Ovary (tissue), 9 donors: ENCODE measurements around the gene CD247. TPM values are rescaled to one million over a fixed set of nuclear protein-coding genes. Genes with fewer than 3 reads are reported as not detected.

Experiments used
- DNase-seq, 5 donors: peaks; one replicate each; pipeline ENCODE4 v3.0.0-alpha.2; 2019 to 2020
- H3K27ac ChIP-seq, 2 donors: fragments of 200-600 bp; one replicate each; pipeline versions ENCODE4 v1.5.1 to v1.8.0; 2019 to 2022
- H3K27me3 ChIP-seq: fragments of 200-600 bp; one replicate; pipeline ENCODE4 v1.8.0; 2022
- H3K36me3 ChIP-seq: fragments of 200-600 bp; sonication (generic); one replicate; pipeline ENCODE4 v1.5.1; 2019
- H3K4me1 ChIP-seq: one replicate; pipeline ENCODE4 v1.8.1; 2013; ENCODE audit warnings: mild to moderate bottlenecking, moderate library complexity; ENCODE audit not compliant: insufficient read depth
- H3K4me3 ChIP-seq: fragments of 200-600 bp; sonication (generic); one replicate; pipeline ENCODE4 v1.5.1; 2017
- H3K9me3 ChIP-seq, 2 donors: fragments of 200-600 bp in 1 of 2; sonication (generic) in 1 of 2; one replicate each; pipeline versions ENCODE4 v1.5.1 to v1.8.1; 2013 to 2019; ENCODE audit warnings: mild to moderate bottlenecking in 1 of 2, moderate library complexity in 1 of 2
- EP300 ChIP-seq: sonication (generic); formaldehyde crosslinking; IDR thresholded peaks from one replicate; pipeline ENCODE4 v1.6.1; 2017; ENCODE audit warnings: antibody characterized with exemption
- POLR2A ChIP-seq: fragments of 450-650 bp; IDR thresholded peaks from one replicate; pipeline ENCODE4 v1.6.1; 2017; ENCODE audit warnings: antibody characterized with exemption, mild to moderate bottlenecking, moderate library complexity
- WGBS, 3 donors: extraction: QIAGEN DNeasy Blood & Tissue Kit in 1 of 3; methylation state at CpG; one replicate each; pipeline versions ENCODE4 v1.1.5 to v1.1.7; 2013 to 2017; 5-methylcytosine and 5-hydroxymethylcytosine counted together
- intact Hi-C, 4 donors: fragments of 100-400 bp; cut with DNase I; formaldehyde crosslinking; loops; one replicate each; pipeline versions ENCODE4 v1.11.0 to v1.15.1; 2022 to 2023
- polyA plus RNA-seq, 2 donors: library from polyadenylated mRNA; stranded (reverse); fragments of 200-250 nt in 1 of 2; fragments of 350-450 nt in 1 of 2; fragmentation: Illumina TruSeq in 1 of 2; extraction: RNeasy Lipid Tissue Mini Kit (QIAGEN cat#74804) in 1 of 2; gene quantifications; one replicate each; pipeline ENCODE4 v1.2.3, GENCODE V29; 2013 to 2014
- total RNA-seq, 7 donors: library from RNA; depleted of rRNA in 2 of 7; stranded (reverse); fragments of >200 nt in 2 of 7; fragmentation: NEBNext Ultra II Directional in 3 of 7; extraction: Animal tissue kit (Norgen Biotek cat#: 25700) in 3 of 7; gene quantifications; one replicate each; pipeline versions ENCODE4 v1.1.0 to v1.2.4, GENCODE V29; 2016 to 2023
- TF ChIP-seq, protein P1 (sequence below), 3 donors: fragments of 450-650 bp in 2 of 3; fragments of 200-600 bp in 1 of 3; IDR thresholded peaks; one replicate each; pipeline versions ENCODE4 v1.5.1 to v1.8.0; 2016 to 2022; ENCODE audit warnings: antibody characterized with exemption in 3 of 3, mild to moderate bottlenecking in 1 of 3
- donor health status: DM: no; HTN: no; CAD: no; lungs with moderate emphysema.
- donor health status: DM: no; HTN: no; CAD: no.
- donor health status: Bipolar disorder and iron deficiency.
- donor health status: DM: yes; HTN: yes; CAD: no.
- donor health status: DM: no; HTN: no; CAD: no.
- donor health status: DM: yes; HTN: yes; CAD: no.

CD247 gene
- total and polyA plus RNA-seq, 9 donors: 0.32 to 3.3 (median 0.47) TPM

DNA sequence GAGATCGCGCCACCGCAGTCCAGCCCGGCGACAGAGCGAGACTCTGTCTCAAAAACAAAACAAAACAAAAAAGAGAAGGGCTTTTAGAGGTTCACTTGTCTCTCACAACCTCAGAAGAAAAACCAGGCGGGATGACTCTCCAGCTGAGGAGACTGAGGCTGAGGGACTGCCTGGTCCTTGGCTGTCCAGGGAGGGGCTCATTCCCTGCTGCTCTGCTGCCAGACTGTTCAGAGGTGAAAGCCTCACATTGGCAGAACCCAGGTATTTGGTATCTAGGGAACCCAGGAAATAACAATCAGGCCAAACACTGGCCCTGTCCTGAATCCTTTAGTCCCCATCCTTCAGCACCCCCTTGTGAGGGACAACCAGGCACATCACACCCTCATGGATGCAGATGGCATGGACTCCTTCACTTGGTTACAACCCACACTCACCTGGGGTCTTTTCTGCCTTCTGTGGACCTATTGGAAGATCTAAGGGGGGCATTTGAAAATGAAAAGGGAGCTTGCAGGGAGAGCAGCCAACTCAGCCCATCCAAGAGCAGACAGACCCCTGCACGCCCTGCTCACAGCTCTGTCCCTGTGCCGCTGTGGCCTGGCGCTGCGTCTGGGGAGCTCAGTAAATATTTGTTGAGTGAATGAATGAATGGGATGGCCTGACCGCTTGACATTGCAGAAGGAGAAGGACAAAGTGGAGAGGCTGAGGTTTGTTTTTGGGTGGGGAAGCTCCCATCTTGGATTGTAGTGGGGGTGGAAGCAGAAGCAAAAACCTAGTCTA, 33.4 kb downstream of the CD247 start:
- no peak for DNase-seq
- 86 to 96% (median 89%) methylated on average over 12 of the region's 12 CpGs for WGBS, 3 donors
- intact Hi-C loops: no loop called here
- Histone ChIP-seq H3K9me3 (no peaks in the 10 kb centered on the region), H3K4me3 (no peak overlapping the region), H3K27ac (no peak overlapping the region), H3K36me3 (no peaks in the 10 kb centered on the region), H3K27me3 (no peaks in the 10 kb centered on the region), H3K4me1 (no peaks in the 10 kb centered on the region)
- TF ChIP-seq EP300 (no peak), POLR2A (no peak)
- TF ChIP-seq, protein P1, sequence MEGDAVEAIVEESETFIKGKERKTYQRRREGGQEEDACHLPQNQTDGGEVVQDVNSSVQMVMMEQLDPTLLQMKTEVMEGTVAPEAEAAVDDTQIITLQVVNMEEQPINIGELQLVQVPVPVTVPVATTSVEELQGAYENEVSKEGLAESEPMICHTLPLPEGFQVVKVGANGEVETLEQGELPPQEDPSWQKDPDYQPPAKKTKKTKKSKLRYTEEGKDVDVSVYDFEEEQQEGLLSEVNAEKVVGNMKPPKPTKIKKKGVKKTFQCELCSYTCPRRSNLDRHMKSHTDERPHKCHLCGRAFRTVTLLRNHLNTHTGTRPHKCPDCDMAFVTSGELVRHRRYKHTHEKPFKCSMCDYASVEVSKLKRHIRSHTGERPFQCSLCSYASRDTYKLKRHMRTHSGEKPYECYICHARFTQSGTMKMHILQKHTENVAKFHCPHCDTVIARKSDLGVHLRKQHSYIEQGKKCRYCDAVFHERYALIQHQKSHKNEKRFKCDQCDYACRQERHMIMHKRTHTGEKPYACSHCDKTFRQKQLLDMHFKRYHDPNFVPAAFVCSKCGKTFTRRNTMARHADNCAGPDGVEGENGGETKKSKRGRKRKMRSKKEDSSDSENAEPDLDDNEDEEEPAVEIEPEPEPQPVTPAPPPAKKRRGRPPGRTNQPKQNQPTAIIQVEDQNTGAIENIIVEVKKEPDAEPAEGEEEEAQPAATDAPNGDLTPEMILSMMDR (IDR thresholded peaks at IDR 0.05): no peak

DNA sequence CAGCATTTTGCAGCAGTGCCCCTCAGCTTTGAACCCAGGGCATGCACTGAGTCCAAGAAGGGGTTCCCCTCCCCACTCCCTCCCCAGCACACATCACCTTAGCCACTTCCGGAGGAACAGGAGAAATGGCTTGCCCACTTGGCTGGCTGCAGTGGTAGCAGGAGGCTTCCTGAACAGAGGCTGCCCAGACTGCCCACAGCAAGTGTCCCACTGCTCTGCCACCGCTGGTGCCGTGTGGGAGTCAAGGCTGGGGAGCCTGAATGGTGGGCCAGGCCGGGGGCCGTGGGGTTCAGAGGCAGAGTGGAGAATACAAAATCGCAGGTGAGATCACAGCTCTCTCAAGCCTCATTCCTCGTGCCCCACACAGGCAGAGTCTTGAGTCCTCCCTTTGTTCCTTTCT, 34.5 kb downstream of the CD247 start:
- DNase-seq: no peak
- TF ChIP-seq EP300 (no peak), POLR2A (no peak)
- TF ChIP-seq, protein P1 (IDR thresholded peaks at IDR 0.05): no peak
- Histone ChIP-seq H3K27ac (no peak overlapping the region), H3K36me3 (no peaks in the 10 kb centered on the region), H3K9me3 (no peaks in the 10 kb centered on the region), H3K4me3 (no peak overlapping the region), H3K4me1 (no peaks in the 10 kb centered on the region), H3K27me3 (no peaks in the 10 kb centered on the region)
- intact Hi-C loops: no loop called here
- WGBS, 3 donors: 69 to 80% (median 69%) methylated on average over 7 of the region's 7 CpGs

DNA sequence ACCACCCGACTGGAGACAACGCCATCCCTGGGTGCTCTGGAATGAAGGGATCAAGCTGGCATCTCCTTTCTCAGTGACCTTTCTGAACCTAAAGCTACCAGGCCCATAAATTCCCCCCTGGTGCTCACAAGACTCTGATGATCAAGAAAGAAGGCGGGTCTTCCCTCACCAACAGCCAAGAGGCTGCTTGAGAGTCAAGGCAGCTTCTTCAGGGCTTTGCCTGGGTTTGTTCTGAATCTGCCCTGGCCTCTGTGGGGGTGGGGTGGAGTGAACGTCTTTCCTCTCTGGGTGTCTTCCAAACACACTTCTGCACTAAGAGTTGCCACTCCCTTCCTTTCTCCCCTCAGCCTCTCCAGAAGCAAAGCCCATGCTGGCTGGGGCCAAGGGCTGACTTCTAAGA, 36.1 kb downstream of the CD247 start:
- WGBS, 3 donors: 49 to 69% (median 67%) methylated on average over 4 of the region's 4 CpGs
- TF ChIP-seq, protein P1 (IDR thresholded peaks at IDR 0.05): no peak
- TF ChIP-seq POLR2A (no peak), EP300 (no peak)
- intact Hi-C loops: no loop called here
- H3K36me3 ChIP-seq: no peaks in the 10 kb centered on the region
- no peak overlapping the region for H3K4me3 ChIP-seq
- DNase-seq: no peak
- no peaks in the 10 kb centered on the region for H3K9me3 ChIP-seq
- no peaks in the 10 kb centered on the region for H3K27me3 ChIP-seq
- no peak overlapping the region for H3K27ac ChIP-seq
- H3K4me1 ChIP-seq: no peaks in the 10 kb centered on the region

DNA sequence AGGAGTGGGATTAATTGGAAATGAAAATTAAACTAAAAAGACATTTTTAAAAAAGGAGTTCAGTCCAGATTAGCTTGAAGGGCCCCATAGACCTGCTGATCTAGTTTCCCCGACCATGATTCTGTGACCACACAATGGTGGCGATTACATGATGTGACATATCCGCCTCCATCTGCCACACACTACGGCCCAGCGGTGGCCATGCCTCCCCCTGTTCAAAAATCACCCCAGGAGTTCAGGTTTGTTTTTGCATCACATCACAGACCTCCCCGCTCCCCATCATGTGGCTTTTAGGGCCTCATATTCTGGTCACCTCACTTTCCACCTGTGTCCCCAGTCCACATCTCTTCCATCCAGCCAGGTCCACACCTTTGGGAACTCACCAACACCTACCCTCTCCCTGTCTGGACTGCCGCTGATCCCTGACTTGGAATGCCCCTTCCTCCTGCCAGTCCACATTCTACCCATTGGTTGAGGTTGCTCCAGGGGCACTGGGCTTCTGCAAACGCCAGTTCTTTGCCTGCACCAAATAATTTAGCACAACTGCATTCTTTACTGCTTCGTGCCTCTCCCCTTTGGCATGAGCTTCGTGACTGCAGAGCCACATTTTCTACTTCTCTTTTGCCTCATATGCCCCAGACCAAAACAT, 38.9 kb downstream of the CD247 start:
- Histone ChIP-seq H3K36me3 (no peaks in the 10 kb centered on the region), H3K4me3 (no peak overlapping the region), H3K27ac (no peak overlapping the region), H3K9me3 (no peaks in the 10 kb centered on the region), H3K4me1 (no peaks in the 10 kb centered on the region), H3K27me3 (no peaks in the 10 kb centered on the region)
- intact Hi-C loops: no loop called here
- DNase-seq: no peak
- no peak for TF ChIP-seq POLR2A
- no peak for TF ChIP-seq EP300
- TF ChIP-seq, protein P1 (IDR thresholded peaks at IDR 0.05): no peak
- WGBS, 3 donors: 89 to 94% (median 92%) methylated on average over 10 of the region's 10 CpGs
